BJ (cell line): Measurements from ENCODE around the gene SLC28A1. TPM values are rescaled to one million over a fixed set of nuclear protein-coding genes. Genes with fewer than 3 reads are reported as not detected.

Experiments
- CTCF ChIA-PET: fragments of 350-600 bp; formaldehyde crosslinking; extraction: SDS; loops from one replicate; lab custom pipeline; 2021; ENCODE audit warnings: antibody characterized with exemption, inconsistent platforms; lab: Yijun Ruan, JAX
- POLR2A ChIA-PET: fragments of 300-600 bp; sonication (Branson Sonifier 250); formaldehyde crosslinking; extraction: SDS; loops from one replicate; lab custom pipeline; 2021; ENCODE audit warnings: antibody characterized with exemption; lab: Charles Lee
- DNase-seq: peaks from one replicate; pipeline ENCODE4 v3.0.0-alpha.2; 2011; ENCODE audit warnings: low read depth
- H3K27me3 ChIP-seq: 2 replicates; pipeline ENCODE4 v1.6.0; 2011; ENCODE audit warnings: low read length; ENCODE audit not compliant: control insufficient read depth, insufficient read depth
- H3K36me3 ChIP-seq: 2 replicates; pipeline ENCODE4 v1.5.1; 2011; ENCODE audit warnings: low read length; ENCODE audit not compliant: control insufficient read depth, insufficient read depth
- H3K4me3 ChIP-seq: 2 replicates; pipeline ENCODE4 v1.5.1; 2011; ENCODE audit warnings: low read depth, mild to moderate bottlenecking, control low read depth, low read length
- CTCF ChIP-seq: IDR thresholded peaks from 2 replicates; pipeline ENCODE4 v1.5.1; 2011; ENCODE audit warnings: low read depth, mild to moderate bottlenecking, control low read depth, inconsistent platforms, low read length, moderate library complexity; ENCODE audit not compliant: insufficient read depth
- polyA plus RNA-seq: library from polyadenylated mRNA; depleted of rRNA; stranded (reverse); fragments of >200 nt; gene quantifications from 2 replicates; pipeline ENCODE4 v1.2.3, GENCODE V29; 2011

The SLC28A1 gene
- polyA plus RNA-seq, 1 experiment: 0.05 TPM

- no peaks in the 10 kb centered on the region for H3K36me3 ChIP-seq
- ChIA-PET POLR2A (no interaction called here), CTCF (interaction anchor here (0.8 to 4.6 kb wide), 2 partner anchors 17 to 67 kb away, joined by 3 to 34 read pairs; no protein-coding TSS in a partner anchor)
- H3K27me3 ChIP-seq: no peaks in the 10 kb centered on the region
- TF ChIP-seq CTCF: no peak
- DNase-seq: no peak
- H3K4me3 ChIP-seq: no peak overlapping the region
Observed at GRCh38 chr15:84861781-84862180, 22.7 kb upstream of the SLC28A1 start.

DNA sequence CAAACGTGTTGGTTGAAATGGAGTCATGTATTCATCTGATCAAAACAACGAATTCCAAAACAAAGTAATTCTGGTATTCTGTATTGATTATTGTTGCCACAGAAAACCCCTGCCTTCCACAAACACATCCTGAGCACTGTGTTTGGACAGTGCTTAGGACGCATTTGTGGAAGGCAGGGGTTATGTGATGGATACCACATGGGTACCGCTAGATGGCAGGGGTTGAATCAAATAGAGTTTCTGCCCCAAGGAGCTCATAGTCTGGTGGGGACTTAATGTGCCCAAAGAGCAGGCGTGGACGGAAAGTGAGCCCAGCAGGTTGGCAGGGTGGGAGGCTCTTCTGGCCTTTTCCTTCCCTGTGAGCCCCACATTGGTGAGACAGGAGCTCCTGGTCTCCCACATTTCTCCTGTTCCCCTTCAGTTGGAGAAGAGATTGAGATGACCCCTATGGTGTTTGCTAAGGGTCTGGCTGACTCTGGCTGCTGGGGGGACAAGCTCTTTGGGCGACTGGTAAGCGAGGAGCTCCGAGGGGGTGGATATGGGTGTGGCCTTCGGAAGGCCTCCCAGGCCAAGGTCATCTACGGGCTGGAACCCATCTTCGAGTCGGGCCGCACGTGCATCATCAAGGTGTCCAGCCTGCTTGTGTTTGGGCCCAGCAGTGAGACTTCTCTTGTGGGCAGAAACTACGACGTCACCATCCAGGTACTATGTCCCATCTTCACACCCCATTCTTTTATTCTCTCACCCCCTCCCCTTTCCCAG is 22.1 kb upstream of the SLC28A1 start:
- CTCF ChIA-PET: interaction anchor here (0.8 to 4.6 kb wide), 2 partner anchors 17 to 67 kb away, joined by 3 to 34 read pairs; no protein-coding TSS in a partner anchor

DNA sequence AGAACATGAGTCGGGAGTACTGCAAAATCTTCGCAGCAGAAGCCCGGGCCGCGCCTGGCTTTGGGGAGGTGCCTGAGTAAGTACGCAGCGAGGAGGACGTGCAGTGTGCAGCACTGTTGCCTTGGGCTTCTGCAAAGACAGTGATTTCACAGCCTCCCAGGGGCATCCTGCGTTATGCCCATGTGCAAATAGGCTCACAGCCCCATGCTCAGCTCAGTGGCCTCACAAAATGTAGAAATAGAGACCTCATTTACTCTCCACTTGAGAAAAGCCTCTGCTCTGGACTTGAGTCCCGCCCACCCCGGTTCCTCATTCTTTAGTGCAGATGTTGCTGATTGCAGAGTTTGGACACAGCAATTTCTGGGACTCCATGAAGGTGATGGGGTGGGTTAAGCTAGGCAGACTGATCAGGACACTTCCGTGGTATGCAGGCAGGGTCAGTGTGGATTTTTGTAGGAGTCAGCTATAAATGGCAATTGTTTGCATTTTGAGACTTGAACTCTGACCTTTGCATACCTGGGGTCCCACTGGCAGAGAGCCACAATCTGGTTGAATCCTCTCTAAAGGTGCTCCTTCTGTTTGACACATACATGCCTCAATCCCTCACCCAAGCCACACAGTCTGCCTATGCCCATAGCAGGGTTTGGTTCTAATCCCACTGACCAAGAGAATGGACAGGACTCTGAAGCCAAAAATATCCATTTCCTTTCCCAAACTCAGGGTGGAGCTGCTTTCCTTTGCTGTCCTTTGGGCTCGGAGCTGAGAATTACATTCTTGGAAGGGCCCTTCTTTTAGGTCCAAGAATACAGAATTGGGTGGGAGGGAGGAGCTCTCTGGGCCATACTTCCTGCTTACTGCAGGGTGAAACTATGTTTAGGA is 20.7 kb upstream of the SLC28A1 start:
- POLR2A ChIA-PET: no interaction called here
- no peak for DNase-seq
- Histone ChIP-seq H3K27me3 (no peaks in the 10 kb centered on the region), H3K4me3 (no peak overlapping the region), H3K36me3 (no peaks in the 10 kb centered on the region)
- CTCF ChIA-PET: interaction anchor here (0.7 to 4.6 kb wide), 6 partner anchors 11 to 276 kb away, joined by 3 to 34 read pairs (median 5); no protein-coding TSS in a partner anchor
- TF ChIP-seq CTCF: peak; percentile 18; the same call in 1 of the 2 replicates

More for the DNA sequence above, 22.1 kb upstream of the SLC28A1 start:
- no peak for DNase-seq
- no peak for TF ChIP-seq CTCF
- Histone ChIP-seq H3K4me3 (no peak overlapping the region), H3K27me3 (no peaks in the 10 kb centered on the region), H3K36me3 (no peaks in the 10 kb centered on the region)
- POLR2A ChIA-PET: no interaction called here

GRCh38 chr15:84864444-84864795 is 20.0 kb upstream of the SLC28A1 start:
- H3K27me3 ChIP-seq: no peaks in the 10 kb centered on the region
- TF ChIP-seq CTCF: no peak
- CTCF ChIA-PET: interaction anchor here (0.7 to 4.6 kb wide), 6 partner anchors 10 to 276 kb away, joined by 3 to 34 read pairs (median 5); no protein-coding TSS in a partner anchor
- DNase-seq: no peak
- H3K4me3 ChIP-seq: no peak overlapping the region
- no peaks in the 10 kb centered on the region for H3K36me3 ChIP-seq
- POLR2A ChIA-PET: no interaction called here
